Mucosa of stomach (tissue), 1 donor: ENCODE results near the gene NOD1.

ENCODE experiments used
- H3K27me3 ChIP-seq: one replicate; pipeline ENCODE4 v1.7.0; 2013; ENCODE audit warnings: mild to moderate bottlenecking, low read length; ENCODE audit not compliant: control insufficient read depth, insufficient read depth
- H3K36me3 ChIP-seq: one replicate; pipeline ENCODE4 v1.7.0; 2013; ENCODE audit warnings: low read length; ENCODE audit not compliant: control insufficient read depth, insufficient read depth
- H3K4me1 ChIP-seq: one replicate; pipeline ENCODE4 v1.7.0; 2013; ENCODE audit warnings: mild to moderate bottlenecking, low read length; ENCODE audit not compliant: control insufficient read depth, insufficient read depth
- H3K4me3 ChIP-seq: one replicate; pipeline ENCODE4 v1.7.0; 2013; ENCODE audit warnings: low read length
- H3K9ac ChIP-seq: one replicate; pipeline ENCODE4 v1.7.0; 2013; ENCODE audit warnings: mild to moderate bottlenecking, low read length, moderate library complexity
- H3K9me3 ChIP-seq: one replicate; pipeline ENCODE4 v1.7.0; 2013; ENCODE audit warnings: mild to moderate bottlenecking, low read length, moderate library complexity; ENCODE audit not compliant: control insufficient read depth
- donor health status: Pancreatic carcinoma.

NOD1 gene

DNA sequence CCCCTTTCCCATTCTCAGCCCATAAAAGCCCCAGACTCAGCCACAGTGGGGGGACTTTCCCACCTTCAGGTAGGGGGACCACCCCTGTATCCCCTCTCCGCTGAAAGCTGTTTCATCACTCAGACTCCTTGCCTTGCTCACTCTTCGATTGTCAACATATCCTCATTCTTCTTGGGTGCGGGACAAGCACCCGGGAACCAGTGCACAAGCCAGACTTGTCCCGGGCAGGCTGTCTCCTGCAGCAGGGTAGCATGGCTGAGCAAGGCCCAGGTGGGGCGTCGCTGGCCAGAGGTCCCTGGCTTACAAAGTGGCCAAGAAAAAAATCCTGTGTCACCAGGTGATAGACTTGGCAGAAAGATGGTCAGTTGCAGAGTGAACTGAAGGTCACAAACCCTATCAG, 64.7 kb downstream of the NOD1 start:
- H3K27me3 ChIP-seq, result no peaks in the 10 kb centered on the region
- H3K9me3 ChIP-seq, result no peaks in the 10 kb centered on the region
- H3K4me3 ChIP-seq, result no peak overlapping the region
- no peaks in the 10 kb centered on the region for H3K36me3 ChIP-seq
- H3K9ac ChIP-seq, result no peak overlapping the region
- peaks cover 5% of the 10 kb centered on the region for H3K4me1 ChIP-seq

DNA sequence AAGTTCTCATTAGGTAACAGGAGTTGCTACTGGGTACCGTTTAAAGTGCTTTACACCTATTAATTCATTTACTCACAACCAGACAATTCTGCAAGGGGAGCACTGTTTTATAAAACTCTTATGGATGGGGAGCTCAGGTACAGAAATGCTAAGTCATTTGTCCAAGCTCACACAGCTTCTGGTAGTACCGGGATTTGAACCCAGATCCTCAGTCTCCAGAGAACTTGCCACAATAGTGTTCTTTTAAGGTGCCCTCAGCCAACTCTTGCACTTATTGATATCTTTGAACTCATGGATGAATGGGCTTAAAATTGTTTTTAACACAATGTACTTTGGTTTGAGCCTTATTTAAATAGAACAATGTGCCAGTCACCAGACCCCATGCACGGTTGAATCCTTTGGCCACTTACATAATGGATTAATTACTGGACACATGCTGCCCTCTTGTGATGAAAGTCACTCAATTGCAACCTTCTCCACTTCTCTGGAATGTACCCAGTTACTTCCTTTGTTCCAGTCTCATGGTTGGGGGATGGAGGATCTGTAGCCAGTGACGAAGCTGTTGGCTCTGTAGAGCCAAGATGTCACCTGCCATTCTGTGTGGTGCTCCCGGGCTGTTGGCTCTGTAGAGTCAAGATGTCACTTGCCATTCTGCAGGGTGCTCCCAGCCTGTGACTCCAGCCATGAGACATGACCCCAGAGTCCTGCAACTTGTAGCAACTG, 65.6 kb downstream of the NOD1 start:
- Histone ChIP-seq H3K27me3 (no peaks in the 10 kb centered on the region), H3K36me3 (no peaks in the 10 kb centered on the region), H3K4me3 (no peak overlapping the region), H3K4me1 (peaks cover 5% of the 10 kb centered on the region), H3K9ac (no peak overlapping the region), H3K9me3 (no peaks in the 10 kb centered on the region)

DNA sequence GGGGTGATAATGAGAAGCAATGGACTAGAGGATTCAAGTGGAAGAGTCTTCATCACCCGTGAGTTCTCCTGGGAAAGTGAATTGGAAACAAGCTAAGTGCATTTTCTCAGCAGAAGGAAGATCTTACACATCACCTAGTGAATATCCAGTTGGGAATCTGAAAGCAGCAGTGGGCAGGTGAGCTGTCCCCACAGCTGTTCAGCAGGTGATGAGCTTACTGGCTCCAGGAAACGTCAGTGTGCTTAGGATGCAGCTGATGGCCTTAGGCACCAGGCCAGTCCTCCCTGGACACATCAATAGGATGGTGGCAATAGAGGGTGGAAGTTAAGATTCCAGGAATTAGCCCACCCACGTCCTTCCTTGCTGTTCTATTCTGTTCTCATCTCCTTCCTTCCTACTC, 66.7 kb downstream of the NOD1 start:
- H3K9ac ChIP-seq, result no peak overlapping the region
- no peak overlapping the region for H3K4me3 ChIP-seq
- no peaks in the 10 kb centered on the region for H3K36me3 ChIP-seq
- no peaks in the 10 kb centered on the region for H3K27me3 ChIP-seq
- H3K4me1 ChIP-seq, result peaks cover 5% of the 10 kb centered on the region
- H3K9me3 ChIP-seq, result no peaks in the 10 kb centered on the region

DNA sequence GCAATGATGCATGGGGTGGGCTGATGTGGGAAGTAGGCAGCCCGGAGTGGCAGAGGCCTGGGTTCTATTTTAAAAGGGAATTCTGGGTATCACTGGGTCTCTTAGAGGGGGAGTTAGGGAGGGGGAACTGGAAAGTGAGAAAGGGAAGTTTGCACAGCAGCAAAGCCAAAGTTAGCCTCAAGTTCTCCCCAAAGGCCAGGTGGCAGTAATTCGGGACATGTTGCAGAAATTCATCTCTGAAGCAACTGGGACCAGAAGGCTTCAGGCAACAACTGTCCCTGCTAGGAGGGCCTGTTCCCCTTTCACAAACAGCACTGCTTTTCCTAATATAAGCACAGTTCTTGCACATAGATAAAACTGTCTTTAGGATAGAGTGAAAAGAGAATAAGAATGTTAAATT, 67.4 kb downstream of the NOD1 start:
- H3K36me3 ChIP-seq, result no peaks in the 10 kb centered on the region
- no peaks in the 10 kb centered on the region for H3K27me3 ChIP-seq
- H3K9me3 ChIP-seq, result no peaks in the 10 kb centered on the region
- no peak overlapping the region for H3K9ac ChIP-seq
- H3K4me1 ChIP-seq, result peaks cover 5% of the 10 kb centered on the region
- H3K4me3 ChIP-seq, result no peak overlapping the region

DNA sequence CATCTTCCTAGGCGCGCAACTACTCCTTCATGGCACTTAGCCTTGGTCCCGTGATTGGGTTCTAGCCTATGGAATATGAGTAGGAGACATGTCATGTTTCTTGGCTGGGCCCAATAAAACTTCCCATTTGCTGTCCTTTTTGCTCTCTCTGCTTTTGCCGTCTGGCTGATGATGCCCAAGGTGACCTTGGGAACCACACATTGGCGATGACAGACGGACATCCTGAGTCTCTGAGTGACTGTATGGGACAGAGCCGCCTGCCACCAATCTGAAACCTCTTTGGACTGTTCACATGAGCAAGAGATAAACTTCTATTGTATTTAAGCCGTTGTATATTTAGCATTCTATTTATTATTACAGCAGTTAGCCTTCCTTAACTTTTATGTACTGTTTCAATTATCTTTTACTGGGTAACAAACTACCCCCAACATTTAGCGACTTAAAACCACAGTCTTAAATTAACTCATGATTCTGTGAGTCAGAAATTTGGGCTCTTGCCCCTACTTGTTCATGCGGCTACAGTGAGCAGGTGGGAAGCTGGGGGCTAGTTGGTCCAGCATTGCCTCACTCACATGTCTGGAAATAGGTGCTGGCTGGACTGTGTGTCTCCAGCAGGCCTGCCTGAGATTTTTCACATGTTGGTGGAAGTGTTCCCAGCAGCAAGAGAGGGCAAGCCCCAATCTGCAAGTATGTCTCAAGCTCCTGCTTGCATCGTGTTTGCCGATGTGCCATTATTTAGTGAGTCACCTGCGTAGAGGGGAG, 71.7 kb downstream of the NOD1 start:
- no peaks in the 10 kb centered on the region for H3K27me3 ChIP-seq
- H3K4me1 ChIP-seq, result no peaks in the 10 kb centered on the region
- H3K9me3 ChIP-seq, result no peaks in the 10 kb centered on the region
- peaks cover 3% of the 10 kb centered on the region for H3K36me3 ChIP-seq
- H3K9ac ChIP-seq, result no peak overlapping the region
- no peak overlapping the region for H3K4me3 ChIP-seq

DNA sequence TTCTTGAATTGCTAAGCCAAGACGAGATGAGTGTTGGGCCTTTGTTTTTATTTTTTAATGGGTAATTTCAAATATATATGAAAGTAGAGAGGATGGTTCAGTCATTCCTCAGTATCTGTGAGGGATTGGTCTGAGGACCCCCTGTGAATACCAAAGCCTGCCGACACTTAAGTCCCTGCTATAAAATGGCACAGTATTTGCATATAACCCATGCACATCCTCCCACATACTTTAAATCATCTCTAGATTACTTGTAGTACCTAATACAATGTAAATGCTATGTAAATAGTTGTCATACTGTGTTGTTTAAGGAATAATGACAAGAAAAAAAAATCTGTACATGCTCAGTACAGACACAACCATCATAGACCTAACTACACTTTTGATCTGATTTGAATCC, 73.4 kb downstream of the NOD1 start:
- no peaks in the 10 kb centered on the region for H3K27me3 ChIP-seq
- no peaks in the 10 kb centered on the region for H3K9me3 ChIP-seq
- peaks cover 3% of the 10 kb centered on the region for H3K36me3 ChIP-seq
- no peaks in the 10 kb centered on the region for H3K4me1 ChIP-seq
- H3K4me3 ChIP-seq, result no peak overlapping the region
- no peak overlapping the region for H3K9ac ChIP-seq

DNA sequence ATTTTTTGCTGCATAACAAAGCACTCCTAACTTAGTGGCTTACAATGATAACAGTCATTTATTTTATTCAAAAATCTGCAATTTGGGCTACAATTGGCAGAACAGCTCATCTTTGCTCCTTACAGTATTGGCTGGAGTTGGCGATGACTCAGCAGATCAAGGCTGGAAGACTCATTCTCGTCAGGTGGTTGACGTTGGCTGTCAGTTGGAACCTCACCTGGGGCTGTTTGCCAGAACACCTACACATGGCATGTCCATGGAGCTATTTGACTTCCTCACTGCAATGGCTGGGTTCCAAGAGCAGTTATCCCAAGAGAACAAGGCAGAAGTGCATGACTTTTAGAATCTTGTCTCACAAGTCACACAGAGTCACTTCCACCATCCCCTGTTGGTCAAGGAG, 75.1 kb downstream of the NOD1 start:
- no peaks in the 10 kb centered on the region for H3K9me3 ChIP-seq
- no peak overlapping the region for H3K9ac ChIP-seq
- peaks cover 3% of the 10 kb centered on the region for H3K36me3 ChIP-seq
- H3K4me3 ChIP-seq, result no peak overlapping the region
- H3K27me3 ChIP-seq, result no peaks in the 10 kb centered on the region
- H3K4me1 ChIP-seq, result no peaks in the 10 kb centered on the region

DNA sequence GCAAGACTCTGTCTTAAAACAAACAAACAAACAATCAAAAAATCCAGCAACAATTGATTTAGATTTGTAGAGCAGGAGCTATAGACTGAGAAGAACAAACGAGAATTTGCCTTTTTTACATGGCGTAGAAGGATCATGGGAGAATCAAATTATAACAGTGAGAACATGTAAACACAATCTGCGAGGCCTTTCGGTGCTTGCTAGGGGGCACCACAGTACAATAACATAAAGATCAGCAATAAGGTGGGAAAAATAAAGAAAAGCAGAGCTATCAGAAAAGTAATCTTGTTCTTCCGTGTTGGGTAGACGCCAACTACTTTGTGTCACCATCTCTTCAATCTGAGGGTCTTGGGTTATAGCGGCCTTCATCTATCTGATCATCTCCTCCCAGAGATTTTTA, 82.2 kb downstream of the NOD1 start:
- Histone ChIP-seq H3K4me1 (no peaks in the 10 kb centered on the region), H3K9ac (no peak overlapping the region), H3K36me3 (no peaks in the 10 kb centered on the region), H3K27me3 (no peaks in the 10 kb centered on the region), H3K9me3 (no peaks in the 10 kb centered on the region), H3K4me3 (no peak overlapping the region)

DNA sequence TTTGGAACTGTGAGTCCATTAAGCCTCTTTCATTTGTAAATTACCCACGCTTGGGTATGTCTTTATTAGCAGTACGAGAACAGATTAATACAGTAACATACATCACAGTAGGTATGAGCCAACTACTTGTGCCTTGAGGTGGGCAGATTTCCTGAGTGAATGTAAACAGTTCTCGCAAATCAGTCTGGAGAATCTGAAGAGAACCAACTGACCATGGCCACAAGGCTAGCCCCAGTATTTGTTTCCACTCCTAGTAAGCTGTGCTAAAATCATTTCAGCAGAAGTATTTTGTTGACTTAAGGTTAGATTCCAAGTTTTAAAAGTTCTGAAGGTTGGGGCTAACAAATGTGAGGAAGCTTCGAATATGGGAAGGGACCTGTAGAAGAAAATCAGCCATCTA, 82.9 kb downstream of the NOD1 start:
- Histone ChIP-seq H3K4me3 (no peak overlapping the region), H3K9ac (no peak overlapping the region), H3K27me3 (no peaks in the 10 kb centered on the region), H3K36me3 (no peaks in the 10 kb centered on the region), H3K9me3 (no peaks in the 10 kb centered on the region), H3K4me1 (no peaks in the 10 kb centered on the region)

DNA sequence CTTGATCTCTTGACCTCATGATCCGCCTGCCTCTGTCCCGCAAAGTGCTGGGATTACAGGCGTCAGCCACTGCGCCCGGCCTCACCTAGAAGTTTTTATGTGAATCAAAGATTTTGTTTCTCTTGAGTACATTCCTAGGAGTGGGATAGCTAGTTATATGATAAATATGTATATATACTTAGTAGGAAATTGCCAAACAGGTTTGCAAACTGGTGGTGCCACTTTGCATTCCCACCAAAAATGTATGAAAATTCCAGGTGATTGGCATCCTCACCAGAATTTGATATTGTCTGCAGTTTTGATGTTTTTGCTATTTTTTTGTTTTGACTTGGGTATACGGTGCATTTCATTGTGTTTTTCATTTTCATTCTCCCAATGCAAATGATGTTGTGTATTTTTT, 86.8 kb downstream of the NOD1 start:
- Histone ChIP-seq H3K27me3 (no peaks in the 10 kb centered on the region), H3K9me3 (no peaks in the 10 kb centered on the region), H3K9ac (no peak overlapping the region), H3K4me1 (no peaks in the 10 kb centered on the region), H3K4me3 (no peak overlapping the region), H3K36me3 (no peaks in the 10 kb centered on the region)

DNA sequence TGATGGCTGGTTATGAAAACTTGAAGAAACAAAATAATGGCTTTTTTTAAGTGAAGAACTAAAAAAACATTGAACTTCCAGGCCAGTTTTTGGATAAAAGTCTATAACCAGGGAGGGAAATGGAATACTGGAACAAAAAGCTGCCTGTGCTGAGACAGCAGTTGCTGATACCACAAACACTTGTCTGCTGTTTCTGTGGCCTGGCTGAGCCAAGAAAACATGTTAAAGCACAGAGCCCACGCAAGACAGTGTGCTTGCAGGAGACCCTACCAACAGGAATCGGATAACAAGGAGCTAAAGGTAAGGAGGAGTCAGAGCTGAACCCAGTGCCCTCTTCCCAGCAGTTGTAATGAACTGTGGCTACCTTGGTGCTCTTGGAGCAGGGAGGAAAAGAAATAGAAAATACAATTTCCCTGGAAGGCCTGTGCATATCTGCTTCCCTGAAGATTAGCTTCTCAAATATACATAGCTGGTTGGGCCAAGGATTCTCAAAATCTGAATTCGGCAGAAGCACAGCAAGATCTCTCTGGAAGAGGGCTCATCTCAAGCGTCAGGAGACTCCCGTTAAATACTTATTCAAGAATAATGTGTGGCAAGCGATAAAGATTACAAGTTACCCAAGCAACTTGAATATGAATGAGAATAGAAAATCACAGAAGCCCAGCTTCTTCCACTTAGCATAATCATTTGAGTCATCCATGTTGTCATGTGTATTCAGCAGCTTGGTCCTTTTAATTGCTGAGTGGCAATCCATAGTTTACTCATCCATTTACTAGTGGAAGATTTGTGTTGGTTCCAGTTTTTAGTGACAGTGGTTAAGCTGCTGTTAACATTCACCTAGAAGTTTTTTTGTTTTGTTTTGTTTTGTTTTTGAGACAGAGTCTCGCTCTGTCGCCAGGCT, 87.6 kb downstream of the NOD1 start:
- no peaks in the 10 kb centered on the region for H3K27me3 ChIP-seq
- H3K4me3 ChIP-seq, result no peak overlapping the region
- no peaks in the 10 kb centered on the region for H3K9me3 ChIP-seq
- H3K9ac ChIP-seq, result no peak overlapping the region
- no peaks in the 10 kb centered on the region for H3K36me3 ChIP-seq
- H3K4me1 ChIP-seq, result no peaks in the 10 kb centered on the region

DNA sequence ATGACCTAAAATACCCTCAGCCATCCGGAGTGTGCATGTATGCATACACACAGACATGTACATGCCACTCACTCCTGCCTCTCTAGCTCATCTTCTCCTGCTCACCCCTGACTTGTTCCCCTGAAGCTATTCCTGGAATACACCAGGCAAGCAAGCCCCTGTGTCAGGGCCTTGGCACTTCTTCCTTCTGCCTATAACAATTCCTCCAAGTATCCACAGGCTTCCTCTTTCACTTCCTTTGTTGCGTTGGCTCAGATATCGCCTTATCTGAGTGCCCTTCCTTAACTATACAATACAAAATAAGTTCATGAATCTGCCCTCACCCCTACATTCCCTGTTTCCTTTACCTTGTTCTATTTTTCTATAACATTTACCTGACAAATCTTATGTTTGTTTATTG, 88.8 kb downstream of the NOD1 start:
- no peaks in the 10 kb centered on the region for H3K27me3 ChIP-seq
- H3K9ac ChIP-seq, result no peak overlapping the region

More for the DNA sequence above, 88.8 kb downstream of the NOD1 start:
- Histone ChIP-seq H3K36me3 (no peaks in the 10 kb centered on the region), H3K9me3 (no peaks in the 10 kb centered on the region), H3K4me1 (no peaks in the 10 kb centered on the region), H3K4me3 (no peak overlapping the region)
